Measurements from ENCODE around the gene CKLF.

DNA sequence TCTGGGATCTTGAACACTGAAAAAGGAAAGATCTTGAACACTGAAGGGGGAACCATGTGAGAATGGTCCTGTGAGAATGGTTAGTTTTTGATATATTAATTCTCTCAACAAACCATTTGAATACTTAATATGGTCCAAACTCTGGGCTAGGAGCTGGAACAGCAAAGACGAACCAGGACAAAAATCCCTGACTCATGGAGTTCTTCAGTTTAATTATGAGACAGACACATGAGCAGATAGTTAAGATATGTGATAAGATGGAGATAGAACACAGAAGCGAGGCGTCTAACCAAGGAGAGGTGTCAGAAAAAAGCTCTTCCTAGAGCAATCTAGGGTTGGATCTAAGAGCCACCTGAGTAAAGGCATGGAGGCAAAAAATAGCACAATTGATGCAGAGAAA is 1.6 kb downstream of the CKLF start:
- TF ChIP-seq, protein P1, sequence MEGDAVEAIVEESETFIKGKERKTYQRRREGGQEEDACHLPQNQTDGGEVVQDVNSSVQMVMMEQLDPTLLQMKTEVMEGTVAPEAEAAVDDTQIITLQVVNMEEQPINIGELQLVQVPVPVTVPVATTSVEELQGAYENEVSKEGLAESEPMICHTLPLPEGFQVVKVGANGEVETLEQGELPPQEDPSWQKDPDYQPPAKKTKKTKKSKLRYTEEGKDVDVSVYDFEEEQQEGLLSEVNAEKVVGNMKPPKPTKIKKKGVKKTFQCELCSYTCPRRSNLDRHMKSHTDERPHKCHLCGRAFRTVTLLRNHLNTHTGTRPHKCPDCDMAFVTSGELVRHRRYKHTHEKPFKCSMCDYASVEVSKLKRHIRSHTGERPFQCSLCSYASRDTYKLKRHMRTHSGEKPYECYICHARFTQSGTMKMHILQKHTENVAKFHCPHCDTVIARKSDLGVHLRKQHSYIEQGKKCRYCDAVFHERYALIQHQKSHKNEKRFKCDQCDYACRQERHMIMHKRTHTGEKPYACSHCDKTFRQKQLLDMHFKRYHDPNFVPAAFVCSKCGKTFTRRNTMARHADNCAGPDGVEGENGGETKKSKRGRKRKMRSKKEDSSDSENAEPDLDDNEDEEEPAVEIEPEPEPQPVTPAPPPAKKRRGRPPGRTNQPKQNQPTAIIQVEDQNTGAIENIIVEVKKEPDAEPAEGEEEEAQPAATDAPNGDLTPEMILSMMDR (IDR thresholded peaks at IDR 0.05 in 4 of 5, conservative IDR thresholded peaks at IDR 0.05 in 1 of 5) = no peak
- TF ChIP-seq POLR2A (IDR thresholded peaks at IDR 0.05) = no peak
